HG02588 (cell line): ENCODE results near the gene AGXT.

Experiments used
- ATAC-seq: cut with Tn5 transposase; IDR thresholded peaks from one replicate; pipeline ENCODE4 v1.9.1; 2021; ENCODE audit warnings: mild to moderate bottlenecking, moderate library complexity; ENCODE audit not compliant: unreplicated experiment

AGXT gene

GRCh38 chr2:240884221-240884620 lies 15.6 kb downstream of the AGXT start:
- no peak for ATAC-seq

GRCh38 chr2:240884745-240885144 lies 16.1 kb downstream of the AGXT start:
- ATAC-seq = no peak

DNA sequence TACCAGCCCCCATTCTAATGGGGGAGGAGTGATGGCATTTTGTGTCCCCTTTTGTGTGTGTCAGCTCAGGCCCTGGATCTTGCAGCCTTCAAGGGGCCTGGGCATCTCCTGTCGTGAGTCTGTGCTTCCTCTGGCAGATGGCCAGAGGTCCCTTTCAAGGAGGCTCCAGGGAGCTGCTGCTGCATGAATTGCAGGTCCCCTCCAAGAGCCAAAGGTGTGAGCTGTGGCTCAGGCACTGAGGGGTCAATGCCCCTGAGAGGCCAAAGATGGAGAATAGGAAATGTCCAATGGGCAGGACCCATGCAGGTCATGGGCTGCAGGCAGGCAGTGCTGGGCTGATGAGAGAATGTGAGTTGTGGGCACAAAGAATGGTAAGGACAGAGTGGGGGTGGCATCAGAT lies 16.9 kb downstream of the AGXT start:
- no peak for ATAC-seq

DNA sequence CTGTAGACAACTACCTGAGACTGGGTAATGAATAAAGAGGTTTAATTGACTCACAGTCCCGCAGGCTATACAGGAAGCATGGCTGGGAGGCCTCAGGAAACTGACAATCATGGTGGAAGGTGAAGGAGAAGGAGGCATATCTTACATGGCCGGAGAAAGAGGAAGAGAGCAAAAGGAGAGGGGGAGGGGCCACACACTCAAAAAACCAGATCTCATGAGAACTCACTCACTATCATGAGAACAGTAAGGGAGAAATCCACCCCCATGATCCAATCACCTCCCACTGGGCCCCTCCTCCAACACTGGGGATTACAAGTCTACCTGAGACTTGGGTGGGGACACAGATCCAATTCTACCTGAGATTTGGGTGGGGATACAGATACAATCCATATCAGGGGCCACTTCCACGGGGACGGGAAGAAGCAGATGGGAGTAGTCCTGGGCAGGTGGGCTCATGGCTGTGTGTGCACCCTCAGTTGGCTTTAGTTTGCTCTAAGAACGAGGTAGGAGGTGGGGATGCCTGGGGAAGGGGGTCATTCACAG lies 17.5 kb downstream of the AGXT start:
- ATAC-seq = no peak

DNA sequence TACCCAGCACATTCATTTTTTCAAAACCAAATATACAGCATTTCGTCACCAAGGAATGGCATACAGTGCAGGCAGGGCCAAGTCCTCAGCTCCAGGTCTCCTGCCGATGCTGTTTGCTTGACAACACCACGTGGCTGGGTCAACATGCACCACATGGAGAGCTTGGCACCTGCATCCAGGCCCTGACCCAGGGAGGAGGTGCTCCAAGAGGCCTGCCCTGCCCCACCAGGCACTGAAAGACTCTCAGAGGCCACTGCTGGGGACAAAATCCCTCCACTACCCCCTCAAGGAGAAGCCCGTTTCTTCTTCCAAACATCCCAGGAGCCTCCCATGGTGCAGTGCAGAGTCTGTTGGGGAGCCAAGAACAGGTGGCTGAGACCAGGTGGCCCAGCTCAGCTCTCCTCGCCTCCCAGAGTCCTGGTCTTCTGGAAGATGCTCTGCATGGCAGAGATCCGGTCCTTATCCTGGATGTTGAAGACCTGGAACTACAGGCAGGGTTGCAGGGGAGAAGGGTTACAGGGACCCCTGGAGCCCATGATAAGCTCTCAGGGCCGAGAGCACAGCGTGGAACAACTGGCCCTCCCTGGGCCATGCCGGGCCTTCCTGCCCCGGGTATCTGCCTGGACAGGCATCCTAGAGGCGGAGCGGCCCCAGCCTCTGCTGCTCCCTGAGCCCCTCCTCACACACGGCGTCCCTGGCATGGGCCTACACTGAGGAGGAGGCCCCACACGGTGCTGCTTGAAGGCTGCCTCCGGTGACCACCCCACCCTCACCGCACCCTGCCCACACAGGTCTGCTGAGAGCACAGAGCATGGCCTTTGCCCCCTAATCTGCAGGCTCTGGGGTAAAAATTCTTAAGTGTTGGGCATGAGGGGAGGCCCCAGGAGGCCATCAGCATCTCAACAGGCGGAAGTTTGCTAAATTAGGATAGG lies 18.3 kb downstream of the AGXT start:
- ATAC-seq = no peak

DNA sequence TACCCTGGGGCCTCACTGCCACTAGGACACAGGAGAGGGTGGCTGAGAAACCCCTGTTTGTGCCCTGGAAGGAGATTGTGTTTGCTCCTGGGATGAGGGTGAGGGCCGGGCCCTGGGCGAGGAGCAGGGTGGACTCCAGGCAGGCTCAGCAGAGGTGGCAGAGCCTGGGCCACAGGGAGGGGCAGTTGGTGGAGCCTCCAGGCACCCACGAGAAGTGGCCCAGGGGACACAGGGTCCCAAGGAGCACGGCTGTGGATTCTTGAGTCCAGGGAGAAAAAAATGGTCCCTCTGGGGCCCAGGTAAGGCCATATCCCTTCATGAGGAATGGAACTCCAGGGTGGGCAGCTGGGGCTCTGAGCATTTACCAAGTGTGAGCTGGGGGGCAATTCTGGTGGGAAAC lies 19.0 kb downstream of the AGXT start:
- ATAC-seq = no peak

GRCh38 chr2:240888130-240888889 lies 19.7 kb downstream of the AGXT start:
- ATAC-seq = no peak

GRCh38 chr2:240888890-240889573 lies 20.4 kb downstream of the AGXT start:
- ATAC-seq = no peak

GRCh38 chr2:240889601-240890560 lies 21.3 kb downstream of the AGXT start:
- no peak for ATAC-seq

DNA sequence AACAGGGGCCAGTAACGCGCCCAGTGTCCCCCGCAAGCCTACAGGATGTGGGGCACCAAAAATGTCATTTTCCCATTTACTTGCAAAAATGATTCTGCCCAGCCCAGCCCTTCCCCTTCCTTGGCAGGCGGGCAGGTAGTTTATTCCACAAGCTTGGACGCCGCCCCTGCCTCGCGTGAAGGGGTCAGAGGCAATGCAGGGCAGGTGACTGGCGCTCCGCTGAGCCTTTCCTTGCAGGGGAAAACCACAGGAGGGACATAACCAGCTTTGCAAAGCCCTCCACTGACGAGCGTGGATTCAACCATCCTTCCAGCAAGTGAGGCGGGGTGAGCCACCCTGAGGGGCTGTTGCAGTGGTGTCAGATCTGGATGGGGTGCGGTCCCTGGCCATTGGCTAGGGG lies 22.1 kb downstream of the AGXT start:
- ATAC-seq = no peak

DNA sequence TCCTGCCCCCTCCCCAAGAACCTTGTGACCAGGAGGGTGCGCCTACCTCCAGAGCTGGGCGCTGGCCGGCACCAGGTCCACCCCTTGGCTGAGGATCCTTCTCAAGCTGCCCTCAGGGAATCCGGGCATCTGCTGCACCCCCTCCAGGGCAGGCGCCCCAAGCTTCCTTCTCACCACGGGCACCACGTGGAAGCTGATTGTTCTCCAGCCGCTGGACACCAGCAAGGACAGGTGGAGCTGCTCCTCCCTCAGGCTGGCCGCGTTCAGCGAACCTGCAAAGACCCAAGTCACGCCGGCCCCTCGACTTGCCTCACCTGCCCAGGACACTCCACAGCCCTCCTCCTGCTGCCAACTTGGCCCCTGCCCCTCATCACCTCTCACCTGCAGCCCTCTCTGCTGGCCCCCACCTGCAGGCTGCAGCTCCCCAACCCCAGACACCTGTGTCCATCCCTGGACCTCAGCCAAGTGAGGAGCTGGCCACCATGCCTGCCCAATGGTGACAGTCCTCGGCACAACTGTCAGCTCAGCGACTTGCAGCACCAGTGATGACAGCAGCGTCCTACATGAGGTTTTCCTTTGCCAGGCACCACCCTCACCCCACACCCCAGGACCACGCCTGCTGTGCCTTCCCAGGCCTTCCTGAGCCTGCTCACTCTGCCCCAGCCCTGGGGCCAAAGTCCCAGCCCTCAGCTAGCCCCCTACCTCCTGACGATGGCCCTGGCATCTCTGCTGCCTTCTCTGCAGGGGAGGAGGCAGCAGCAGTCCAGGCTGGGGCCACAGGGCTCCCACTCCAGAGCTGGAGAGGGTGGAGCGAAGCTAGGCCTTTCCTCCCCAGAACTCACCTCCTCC lies 23.1 kb downstream of the AGXT start:
- no peak for ATAC-seq

GRCh38 chr2:240892356-240892755 lies 23.7 kb downstream of the AGXT start:
- no peak for ATAC-seq

DNA sequence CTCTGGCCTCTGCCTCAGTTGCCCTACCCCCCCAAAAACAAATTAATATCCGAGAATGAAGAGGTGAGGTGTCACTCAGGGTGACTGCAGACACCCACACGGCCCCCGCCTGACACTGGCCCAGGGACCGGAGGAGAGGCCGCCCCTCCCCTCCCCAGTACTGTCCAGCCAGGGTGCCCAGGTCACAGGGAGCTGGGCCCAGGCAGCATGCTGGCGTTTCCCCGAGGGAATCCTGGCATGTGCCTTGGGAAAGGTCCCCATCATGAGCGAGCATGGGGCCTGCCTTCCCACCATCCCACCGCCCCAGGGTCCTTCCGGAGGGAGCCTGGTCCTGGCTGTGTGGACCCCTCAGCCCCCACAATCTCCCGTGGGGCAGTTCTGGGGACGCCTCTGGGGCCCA lies 24.3 kb downstream of the AGXT start:
- no peak for ATAC-seq

DNA sequence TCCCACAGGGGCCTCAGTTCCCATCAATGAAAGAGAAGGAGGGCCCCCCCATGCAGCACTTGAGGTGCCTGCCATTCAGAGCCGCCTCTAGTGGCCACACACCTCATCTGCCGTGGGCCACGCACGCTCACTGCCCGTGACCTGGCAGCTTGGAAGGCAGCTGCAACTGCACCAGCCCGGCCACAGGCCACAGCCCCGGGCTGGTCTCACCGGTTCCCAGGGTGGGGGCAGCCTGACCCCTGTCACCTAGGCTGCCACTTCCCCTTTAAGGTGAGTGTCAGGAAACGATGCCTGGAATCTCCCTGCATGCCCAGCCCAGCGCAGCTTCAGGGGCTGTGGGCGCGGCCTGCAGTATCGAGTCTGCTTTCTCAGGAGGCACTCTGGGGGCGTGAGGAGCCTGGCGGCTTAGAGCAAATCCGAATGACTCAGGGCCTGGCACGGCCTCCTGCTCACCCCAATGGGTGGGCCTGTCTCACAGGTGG lies 24.8 kb downstream of the AGXT start:
- no peak for ATAC-seq

GRCh38 chr2:240894006-240894405 lies 25.4 kb downstream of the AGXT start:
- ATAC-seq = no peak

- no peak for ATAC-seq
Measured at GRCh38 chr2:240894836-240895558, 26.4 kb downstream of the AGXT start.

- ATAC-seq = no peak
Measured at GRCh38 chr2:240895656-240896388, 27.2 kb downstream of the AGXT start, which contains the start of gene MAB21L4. Gene MAB21L4, minus strand, starts transcription at chr2:240896156. Its CDS starts 159 bp downstream, at chr2:240895997.

DNA sequence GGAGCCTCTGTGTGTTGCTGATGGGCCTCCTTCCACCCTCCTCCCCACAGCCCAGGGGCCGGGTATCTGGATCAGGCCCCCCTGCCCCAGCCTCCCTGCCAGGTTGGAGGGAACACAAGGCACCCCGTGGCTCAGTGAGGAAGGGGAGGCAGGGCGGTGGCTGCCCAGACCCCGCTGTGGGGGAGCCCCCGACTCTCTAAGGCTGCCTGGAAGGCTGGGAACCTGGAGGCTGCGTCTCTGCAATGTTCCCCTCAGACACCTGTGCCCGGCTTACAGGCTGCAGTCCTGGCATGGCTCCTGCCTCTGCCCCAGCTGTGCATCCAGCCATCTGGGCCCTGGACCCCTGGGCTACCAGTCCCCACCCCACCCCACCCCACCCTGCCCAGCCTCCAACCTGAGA lies 27.8 kb downstream of the AGXT start:
- no peak for ATAC-seq
